ENCODE results near the gene PIP5K1C.

PIP5K1C gene

GRCh38 chr19:3721887-3722442 is 21.7 kb upstream of the PIP5K1C start:
- no peak for DNase-seq

GRCh38 chr19:3721131-3721886 is 21.0 kb upstream of the PIP5K1C start:
- DNase-seq, result peak; percentile 92

GRCh38 chr19:3720349-3720917 is 20.2 kb upstream of the PIP5K1C start:
- DNase-seq, result no peak

GRCh38 chr19:3719868-3720267 is 19.6 kb upstream of the PIP5K1C start:
- no peak for DNase-seq

GRCh38 chr19:3716147-3716668 is 15.9 kb upstream of the PIP5K1C start:
- DNase-seq, result no peak

GRCh38 chr19:3712663-3713611 is 12.7 kb upstream of the PIP5K1C start:
- no peak for DNase-seq

GRCh38 chr19:3710265-3710812 is 10.1 kb upstream of the PIP5K1C start:
- no peak for DNase-seq

- DNase-seq, result no peak
These were observed 8.1 kb upstream of the PIP5K1C start, which contains the start of gene TJP3 for GRCh38 chr19:3708207-3708931. Gene TJP3 (plus strand): TSS chr19:3708384. CDS start chr19:3728433, 20,049 bp downstream.

GRCh38 chr19:3707868-3708206 is 7.6 kb upstream of the PIP5K1C start:
- DNase-seq, result no peak

GRCh38 chr19:3701200-3701599 is 932 bp upstream of the PIP5K1C start:
- DNase-seq, result no peak

GRCh38 chr19:3699741-3700241 is 477 bp downstream of the PIP5K1C start:
- DNase-seq, result no peak

GRCh38 chr19:3698974-3699740 is 1.1 kb downstream of the PIP5K1C start:
- no peak for DNase-seq

- no peak for DNase-seq
These were observed 1.8 kb downstream of the PIP5K1C start for GRCh38 chr19:3698386-3698950.

GRCh38 chr19:3697671-3698385 is 2.4 kb downstream of the PIP5K1C start:
- DNase-seq, result no peak

- DNase-seq, result no peak
These were observed 3.2 kb downstream of the PIP5K1C start for GRCh38 chr19:3697094-3697493.

GRCh38 chr19:3696660-3696995 is 3.6 kb downstream of the PIP5K1C start:
- no peak for DNase-seq

GRCh38 chr19:3695986-3696659 is 4.1 kb downstream of the PIP5K1C start:
- DNase-seq, result no peak

GRCh38 chr19:3695124-3695733 is 5.0 kb downstream of the PIP5K1C start:
- no peak for DNase-seq

Data from activated effector memory CD4-positive, alpha-beta T cell treated with Interleukin-2 at 50 U/mL for 16 hours (primary cell).